Erythroblast (primary cell): ENCODE results near the gene MIER2.

Experiments used
- GATA1 ChIP-seq: IDR thresholded peaks from 2 replicates; pipeline ENCODE4 v1.6.1; 2011; ENCODE audit warnings: low read depth, mild to moderate bottlenecking, control low read depth, low read length, moderate library complexity
- POLR2A ChIP-seq: IDR thresholded peaks from 2 replicates; pipeline ENCODE4 v1.6.1; 2011; ENCODE audit warnings: mild to moderate bottlenecking, low read length

- no peak for TF ChIP-seq POLR2A
- TF ChIP-seq GATA1 = no peak
Measured at GRCh38 chr19:322616-323015, 22.0 kb downstream of the MIER2 start.
